Common myeloid progenitor, CD34-positive (primary cell): Measurements from ENCODE around the gene ZBTB16.

Experiments used
- CTCF ChIA-PET: fragments of 350-600 bp; sonication (Branson Sonifier 250); formaldehyde crosslinking; loops from one replicate; lab custom pipeline; 2021; ENCODE audit warnings: antibody characterized with exemption; lab: Charles Lee
- POLR2A ChIA-PET: fragments of 350-600 bp; sonication (Branson Sonifier 250); formaldehyde crosslinking; loops from one replicate; lab custom pipeline; 2021; ENCODE audit warnings: antibody characterized with exemption; lab: Charles Lee
- DNase-seq, 3 donors: peaks; one replicate each; pipeline versions ENCODE4 v3.0.0 to v3.0.0-alpha.2; 2013
- H3K27ac ChIP-seq, 2 experiments: 1 replicate in 1 of 2; 2 replicates in 1 of 2; pipeline ENCODE4 v1.7.0; 2013; ENCODE audit warnings: inconsistent platforms in 2 of 2, low read length in 2 of 2, mild to moderate bottlenecking in 2 of 2, low read depth in 1 of 2, moderate library complexity in 1 of 2; ENCODE audit not compliant: severe bottlenecking in 2 of 2, insufficient read depth in 1 of 2, poor library complexity in 1 of 2
- H3K27me3 ChIP-seq, 5 experiments: replicated peaks in 2 of 5; 1 replicate in 3 of 5; 2 replicates in 2 of 5; pipeline versions ENCODE4 v1.6.1 to v1.7.0; 2013; ENCODE audit warnings: low read length in 4 of 5, mild to moderate bottlenecking in 2 of 5, moderate library complexity in 2 of 5, inconsistent platforms in 1 of 5; ENCODE audit not compliant: insufficient read depth in 5 of 5, control insufficient read depth in 4 of 5
- H3K36me3 ChIP-seq, 4 experiments: 1 replicate in 2 of 4; 2 replicates in 2 of 4; pipeline versions ENCODE4 v1.6.1 to v1.7.0; 2013; ENCODE audit warnings: low read length in 3 of 4, control low read depth in 1 of 4, mild to moderate bottlenecking in 1 of 4; ENCODE audit not compliant: control insufficient read depth in 4 of 4, insufficient read depth in 4 of 4
- H3K4me1 ChIP-seq, 4 experiments: 1 replicate in 3 of 4; 2 replicates in 1 of 4; pipeline versions ENCODE4 v1.6.1 to v1.7.1; 2013; ENCODE audit warnings: low read length in 3 of 4, mild to moderate bottlenecking in 3 of 4, control low read depth in 1 of 4, inconsistent platforms in 1 of 4, moderate library complexity in 1 of 4; ENCODE audit not compliant: control insufficient read depth in 4 of 4, insufficient read depth in 4 of 4; ENCODE audit errors: control extremely low read depth in 1 of 4
- H3K4me3 ChIP-seq, 7 experiments: 1 replicate in 4 of 7; 2 replicates in 3 of 7; pipeline versions ENCODE4 v1.5.1 to v1.7.0; 2013; ENCODE audit warnings: mild to moderate bottlenecking in 7 of 7, low read length in 6 of 7, moderate library complexity in 6 of 7, inconsistent platforms in 2 of 7, low read depth in 2 of 7, control low read depth in 1 of 7; ENCODE audit not compliant: insufficient read depth in 4 of 7, control insufficient read depth in 1 of 7; ENCODE audit errors: extremely low read depth in 1 of 7
- H3K9me3 ChIP-seq, 5 experiments: 1 replicate in 4 of 5; 2 replicates in 1 of 5; pipeline versions ENCODE4 v1.6.1 to v1.7.1; 2013; ENCODE audit warnings: low read length in 4 of 5, mild to moderate bottlenecking in 2 of 5, inconsistent platforms in 1 of 5, low read depth in 1 of 5, moderate library complexity in 1 of 5; ENCODE audit not compliant: control insufficient read depth in 4 of 5, insufficient read depth in 2 of 5; ENCODE audit errors: control extremely low read depth in 1 of 5
- WGBS: methylation state at CpG from one replicate; pipeline ENCODE4 v1.1.5; 2013; ENCODE audit not compliant: insufficient coverage; 5-methylcytosine and 5-hydroxymethylcytosine counted together

ZBTB16 gene

DNA sequence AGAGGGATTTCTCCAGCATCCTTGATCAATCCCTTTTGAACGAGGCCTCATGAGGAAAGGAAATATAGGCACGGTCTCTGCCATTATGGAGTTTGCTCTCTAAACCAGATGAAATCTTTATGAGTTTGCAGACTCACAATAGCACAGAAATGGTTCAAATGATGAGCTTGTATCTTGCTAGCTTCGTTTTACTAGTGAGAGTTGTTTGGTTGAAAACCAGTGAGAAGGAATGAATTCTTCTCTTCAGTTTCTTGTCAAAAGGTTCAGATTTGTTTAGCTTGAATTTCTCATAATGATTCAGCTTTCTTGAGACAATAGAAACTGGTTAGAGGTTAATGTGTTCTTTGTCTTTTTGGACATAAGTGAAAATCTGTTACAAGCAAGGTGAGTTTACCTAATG, 92.7 kb downstream of the ZBTB16 start:
- POLR2A ChIA-PET: no interaction called here
- WGBS: 100% methylated on average over 3 of the region's 3 CpGs

DNA sequence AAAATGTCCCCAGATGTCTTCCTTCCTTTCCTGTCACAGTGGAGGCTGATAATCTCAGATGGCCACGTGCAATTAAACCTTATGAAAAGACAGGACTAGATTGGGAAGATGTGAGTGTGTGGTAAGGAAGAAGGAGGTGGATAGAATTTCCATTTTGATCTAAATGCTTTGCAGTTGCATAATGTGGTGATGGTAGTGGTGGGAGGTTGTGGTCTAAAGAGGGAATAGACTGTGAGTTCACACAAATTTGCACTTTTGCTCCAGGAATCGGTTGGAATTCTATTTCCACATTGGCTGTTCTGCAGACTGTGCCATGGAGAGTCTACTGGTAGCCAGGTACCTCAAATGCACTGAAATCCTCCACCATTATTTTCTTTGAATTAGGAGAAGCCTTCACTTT, 93.3 kb downstream of the ZBTB16 start:
- H3K4me1 ChIP-seq: peaks cover 0 to 7% (median 4%) of the 10 kb centered on the region in 4 experiments
- H3K9me3 ChIP-seq: no peaks in the 10 kb centered on the region
- DNase-seq: no peak
- ChIA-PET POLR2A (no interaction called here), CTCF (interaction anchor here (0.9 kb wide), 1 partner anchor 24 kb away, joined by 4 read pairs; no protein-coding TSS in a partner anchor)
- WGBS: 82% methylated on average over 2 of the region's 2 CpGs
- no peaks in the 10 kb centered on the region for H3K27me3 ChIP-seq
- no peak overlapping the region for H3K4me3 ChIP-seq
- H3K36me3 ChIP-seq: peaks cover 0 to 8% (median 4%) of the 10 kb centered on the region in 4 experiments
- H3K27ac ChIP-seq: no peak overlapping the region

More for the DNA sequence above, 92.7 kb downstream of the ZBTB16 start:
- CTCF ChIA-PET: interaction anchor here (0.8 to 0.9 kb wide), 2 partner anchors 15 to 24 kb away, joined by 3 to 4 read pairs; no protein-coding TSS in a partner anchor
- Histone ChIP-seq H3K27me3 (no peaks in the 10 kb centered on the region), H3K4me1 (peaks cover 0 to 9% (median 7%) of the 10 kb centered on the region in 4 experiments), H3K27ac (no peak overlapping the region), H3K4me3 (no peak overlapping the region), H3K9me3 (no peaks in the 10 kb centered on the region), H3K36me3 (peaks cover 0 to 7% (median 3%) of the 10 kb centered on the region in 4 experiments)
- DNase-seq: no peak

DNA sequence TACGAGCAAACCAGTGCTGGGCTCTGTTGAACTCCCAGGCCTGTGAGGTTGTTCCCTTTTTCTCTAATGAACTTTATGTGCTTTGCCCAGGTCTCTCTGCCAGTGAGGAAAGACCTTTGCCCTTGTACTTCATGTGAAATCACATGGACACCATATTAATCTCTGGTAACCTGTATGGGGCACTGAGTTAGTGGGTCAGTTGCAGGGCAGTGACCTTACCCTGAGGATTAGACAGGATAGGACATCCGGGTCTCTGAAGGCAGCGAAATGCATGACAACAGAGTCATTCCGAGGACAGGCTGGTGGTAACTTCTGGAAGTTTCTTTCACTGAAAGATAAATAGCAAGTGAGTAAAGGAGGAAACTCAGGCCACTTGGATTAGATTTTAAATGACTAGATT, 93.7 kb downstream of the ZBTB16 start:
- peaks cover 0 to 11% (median 4%) of the 10 kb centered on the region in 4 experiments for H3K36me3 ChIP-seq
- ChIA-PET CTCF (no interaction called here), POLR2A (no interaction called here)
- H3K27me3 ChIP-seq: peaks cover 0 to 3% (median 0%) of the 10 kb centered on the region in 5 experiments
- H3K27ac ChIP-seq: no peak overlapping the region
- H3K4me3 ChIP-seq: no peak overlapping the region
- no peaks in the 10 kb centered on the region for H3K9me3 ChIP-seq
- DNase-seq: no peak
- 100% methylated on average over 2 of the region's 4 CpGs for WGBS
- peaks cover 0 to 5% (median 3%) of the 10 kb centered on the region in 4 experiments for H3K4me1 ChIP-seq

DNA sequence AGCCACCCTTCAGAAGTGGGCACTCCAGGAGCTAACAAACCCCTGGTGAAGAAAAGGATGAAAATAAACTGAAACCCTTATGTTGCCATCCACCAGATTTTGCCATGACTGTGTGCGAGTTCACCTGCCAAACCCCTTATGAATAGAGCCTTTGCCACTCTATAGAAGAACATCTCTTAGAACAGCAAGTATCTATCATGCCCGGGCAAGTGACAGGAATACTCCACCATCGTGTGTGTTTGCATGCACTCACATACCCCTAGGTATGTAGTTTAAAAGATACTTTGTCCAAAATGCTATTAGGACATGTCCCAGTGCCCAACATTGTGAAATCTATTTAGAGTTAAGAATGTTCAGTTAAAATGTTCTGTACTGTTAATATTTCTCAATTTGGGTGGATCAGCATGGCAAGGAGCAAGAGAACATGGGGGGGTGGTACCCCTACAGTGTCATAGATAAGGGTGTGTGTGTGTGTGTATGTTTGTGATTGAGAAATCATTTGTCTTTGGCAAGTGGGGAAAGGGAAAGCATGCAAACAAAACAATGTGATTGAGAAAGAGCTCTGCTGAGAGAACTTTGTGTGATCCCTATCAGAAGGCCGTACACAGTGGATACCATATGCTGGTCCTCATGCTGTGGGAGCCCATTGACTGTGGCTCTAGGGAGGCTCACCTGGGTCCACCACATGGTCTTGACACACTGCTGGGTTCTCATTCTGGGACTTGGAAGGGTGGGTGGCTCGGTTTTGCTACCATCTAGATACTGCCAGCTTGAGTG, 94.9 kb downstream of the ZBTB16 start:
- Histone ChIP-seq H3K27me3 (peaks cover 0 to 3% (median 0%) of the 10 kb centered on the region in 5 experiments), H3K36me3 (peaks cover 0 to 19% (median 4%) of the 10 kb centered on the region in 4 experiments), H3K4me1 (peaks cover 3 to 17% (median 13%) of the 10 kb centered on the region in 4 experiments), H3K27ac (no peak overlapping the region), H3K9me3 (no peaks in the 10 kb centered on the region), H3K4me3 (no peak overlapping the region)
- no peak for DNase-seq
- POLR2A ChIA-PET: interaction anchor here (0.7 kb wide), 1 partner anchor 11 kb away, joined by 3 read pairs; no protein-coding TSS in a partner anchor
- WGBS: 92% methylated on average over 2 of the region's 5 CpGs
- CTCF ChIA-PET: interaction anchor here (0.8 kb wide), 1 partner anchor 18 kb away, joined by 4 read pairs; no protein-coding TSS in a partner anchor

DNA sequence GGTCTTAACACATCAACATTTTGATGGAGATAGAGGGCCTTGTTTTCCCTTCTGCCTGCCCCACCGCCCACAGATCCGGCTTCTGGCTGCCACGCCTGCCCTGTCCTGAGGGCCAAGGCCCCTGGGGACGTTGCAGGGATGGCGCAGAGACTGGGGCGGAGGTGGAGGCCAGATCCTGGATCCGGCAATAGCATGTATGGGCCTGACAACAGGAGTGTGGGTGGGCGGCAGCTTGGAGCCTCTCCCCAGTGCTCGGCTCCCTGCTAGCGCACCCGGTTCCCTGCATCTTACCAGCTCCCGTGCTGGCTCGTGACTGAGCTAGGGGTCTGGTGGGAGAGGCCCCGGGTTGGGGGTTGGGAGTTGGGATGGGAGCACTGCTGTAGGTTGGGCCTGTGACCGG, 95.6 kb downstream of the ZBTB16 start:
- H3K27ac ChIP-seq: no peak overlapping the region
- DNase-seq: no peak
- peaks cover 0 to 3% (median 0%) of the 10 kb centered on the region in 5 experiments for H3K27me3 ChIP-seq
- ChIA-PET POLR2A (interaction anchor here (0.7 kb wide), 1 partner anchor 12 kb away, joined by 3 read pairs; no protein-coding TSS in a partner anchor), CTCF (interaction anchor here (0.8 kb wide), 1 partner anchor 19 kb away, joined by 4 read pairs; no protein-coding TSS in a partner anchor)
- no peak overlapping the region for H3K4me3 ChIP-seq
- WGBS: 94% methylated on average over 14 of the region's 15 CpGs
- peaks cover 0 to 19% (median 4%) of the 10 kb centered on the region in 4 experiments for H3K36me3 ChIP-seq
- no peaks in the 10 kb centered on the region for H3K9me3 ChIP-seq
- peaks cover 6 to 24% (median 19%) of the 10 kb centered on the region in 4 experiments for H3K4me1 ChIP-seq

DNA sequence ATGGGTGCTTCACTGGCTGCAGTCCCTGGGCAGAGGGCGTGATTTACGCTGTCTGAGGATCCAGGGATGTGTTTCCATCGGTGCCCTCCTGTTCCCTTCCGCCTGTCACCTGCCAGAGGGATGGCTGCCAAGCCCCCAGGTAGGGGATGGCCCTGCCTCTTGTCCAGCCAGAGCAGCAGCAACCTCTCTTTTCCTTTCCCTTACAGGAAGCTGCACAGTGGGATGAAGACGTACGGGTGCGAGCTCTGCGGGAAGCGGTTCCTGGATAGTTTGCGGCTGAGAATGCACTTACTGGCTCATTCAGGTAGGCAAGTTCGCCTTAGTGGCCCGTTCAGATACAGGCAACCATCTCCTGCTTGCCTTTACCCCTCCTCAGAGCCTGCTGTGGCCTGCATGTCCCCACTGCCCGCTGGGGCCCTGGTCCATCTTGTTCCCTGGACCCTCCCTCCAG, 96.6 kb downstream of the ZBTB16 start:
- H3K27me3 ChIP-seq: peaks cover 0 to 3% (median 0%) of the 10 kb centered on the region in 5 experiments

More for the DNA sequence above, 96.6 kb downstream of the ZBTB16 start:
- H3K27ac ChIP-seq: no peak overlapping the region
- peaks cover 0 to 19% (median 4%) of the 10 kb centered on the region in 4 experiments for H3K36me3 ChIP-seq
- ChIA-PET CTCF (interaction anchor here (0.8 to 1.3 kb wide), 2 partner anchors 10 to 11 kb away, joined by 3 to 5 read pairs; no protein-coding TSS in a partner anchor), POLR2A (no interaction called here)
- DNase-seq: no peak
- no peak overlapping the region for H3K4me3 ChIP-seq
- 98% methylated on average over 13 of the region's 13 CpGs for WGBS
- H3K4me1 ChIP-seq: peaks cover 6 to 30% (median 25%) of the 10 kb centered on the region in 4 experiments
- no peaks in the 10 kb centered on the region for H3K9me3 ChIP-seq
